T-helper 2 cell treated with Interferon-gamma antibody and Interleukin-4, amounts not matched to agents 5 μg/mL and 100 μg/mL, for 36 hours (primary cell): ENCODE results near the gene MYH10.

ENCODE experiments used
- DNase-seq: peaks from one replicate; pipeline ENCODE4 v3.0.0; 2021; ENCODE audit warnings: low spot score
- H3K27ac Mint-ChIP-seq: one replicate; pipeline ENCODE4 v1.8.0; 2021; ENCODE audit warnings: mild to moderate bottlenecking, mixed read lengths
- H3K27me3 Mint-ChIP-seq: one replicate; pipeline ENCODE4 v1.8.0; 2021; ENCODE audit warnings: low read depth, mixed read lengths
- H3K36me3 Mint-ChIP-seq: one replicate; pipeline ENCODE4 v1.8.0; 2021; ENCODE audit warnings: low read depth, mixed read lengths
- H3K4me1 Mint-ChIP-seq: one replicate; pipeline ENCODE4 v1.8.0; 2021; ENCODE audit warnings: low read depth, mixed read lengths
- H3K4me3 Mint-ChIP-seq: one replicate; pipeline ENCODE4 v1.8.0; 2022; ENCODE audit warnings: mild to moderate bottlenecking, moderate library complexity, mixed read lengths
- H3K9me3 Mint-ChIP-seq: one replicate; pipeline ENCODE4 v1.8.0; 2021; ENCODE audit warnings: mixed read lengths

MYH10 gene

GRCh38 chr17:8426802-8427201 lies 203.7 kb downstream of the MYH10 start:
- H3K4me3 Mint-ChIP-seq: no peak overlapping the region
- no peak overlapping the region for H3K27ac Mint-ChIP-seq
- H3K9me3 Mint-ChIP-seq: no peaks in the 10 kb centered on the region
- no peaks in the 10 kb centered on the region for H3K36me3 Mint-ChIP-seq
- H3K4me1 Mint-ChIP-seq: no peaks in the 10 kb centered on the region
- H3K27me3 Mint-ChIP-seq: peaks cover 20% of the 10 kb centered on the region
- DNase-seq: no peak

- Mint-ChIP-seq H3K36me3 (no peaks in the 10 kb centered on the region), H3K27me3 (peaks cover 26% of the 10 kb centered on the region), H3K4me3 (no peak overlapping the region), H3K4me1 (no peaks in the 10 kb centered on the region), H3K27ac (no peak overlapping the region), H3K9me3 (no peaks in the 10 kb centered on the region)
- DNase-seq: no peak
Observed at GRCh38 chr17:8426094-8426720, 204.3 kb downstream of the MYH10 start.
